Panc1 (cell line): Measurements from ENCODE around the gene MAEA.

Source experiments
- POLR2AphosphoS5 ChIP-seq: IDR thresholded peaks from 2 replicates; pipeline ENCODE4 v1.6.1; 2012; ENCODE audit warnings: mild to moderate bottlenecking, low read depth, low read length, moderate library complexity
- TF ChIP-seq, protein P1 (sequence below): fragments of 450-650 bp; IDR thresholded peaks from 2 replicates; pipeline ENCODE4 v1.5.1; 2017; ENCODE audit warnings: mild to moderate bottlenecking

GRCh38 chr4:1362521-1362920 lies 72.8 kb downstream of the MAEA start:
- TF ChIP-seq, protein P1, sequence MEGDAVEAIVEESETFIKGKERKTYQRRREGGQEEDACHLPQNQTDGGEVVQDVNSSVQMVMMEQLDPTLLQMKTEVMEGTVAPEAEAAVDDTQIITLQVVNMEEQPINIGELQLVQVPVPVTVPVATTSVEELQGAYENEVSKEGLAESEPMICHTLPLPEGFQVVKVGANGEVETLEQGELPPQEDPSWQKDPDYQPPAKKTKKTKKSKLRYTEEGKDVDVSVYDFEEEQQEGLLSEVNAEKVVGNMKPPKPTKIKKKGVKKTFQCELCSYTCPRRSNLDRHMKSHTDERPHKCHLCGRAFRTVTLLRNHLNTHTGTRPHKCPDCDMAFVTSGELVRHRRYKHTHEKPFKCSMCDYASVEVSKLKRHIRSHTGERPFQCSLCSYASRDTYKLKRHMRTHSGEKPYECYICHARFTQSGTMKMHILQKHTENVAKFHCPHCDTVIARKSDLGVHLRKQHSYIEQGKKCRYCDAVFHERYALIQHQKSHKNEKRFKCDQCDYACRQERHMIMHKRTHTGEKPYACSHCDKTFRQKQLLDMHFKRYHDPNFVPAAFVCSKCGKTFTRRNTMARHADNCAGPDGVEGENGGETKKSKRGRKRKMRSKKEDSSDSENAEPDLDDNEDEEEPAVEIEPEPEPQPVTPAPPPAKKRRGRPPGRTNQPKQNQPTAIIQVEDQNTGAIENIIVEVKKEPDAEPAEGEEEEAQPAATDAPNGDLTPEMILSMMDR = no peak
- TF ChIP-seq POLR2AphosphoS5 = no peak
